WTC11 (cell line): ENCODE results near the gene MALAT1.

Source experiments
- CTCF ChIP-seq: fragments of 200-600 bp; IDR thresholded peaks from 2 replicates; pipeline ENCODE4 v1.8.0; 2022; ENCODE audit warnings: antibody characterized with exemption
- FOXJ3 ChIP-seq: sonication (generic); formaldehyde crosslinking; IDR thresholded peaks from 2 replicates; pipeline ENCODE4 v1.9.0; 2021; ENCODE audit warnings: missing genetic modification reagents, mild to moderate bottlenecking, borderline replicate concordance
- GRHL2 ChIP-seq: fragments of 250-450 bp; sonication (Bioruptor Pico); IDR thresholded peaks from 2 replicates; pipeline ENCODE4 v1.8.0; 2022; ENCODE audit warnings: mild to moderate bottlenecking, moderate library complexity; ENCODE audit not compliant: insufficient replicate concordance, severe bottlenecking
- GTF2I ChIP-seq: fragments of 250-450 bp; sonication (Bioruptor Pico); conservative IDR thresholded peaks from 2 replicates; pipeline ENCODE4 v1.4.0; 2021; ENCODE audit warnings: mild to moderate bottlenecking
- KAT7 ChIP-seq: sonication (generic); formaldehyde crosslinking; IDR thresholded peaks from 2 replicates; pipeline ENCODE4 v1.8.1; 2023; ENCODE audit warnings: missing genetic modification reagents, mild to moderate bottlenecking, borderline replicate concordance
- NFE2L1 ChIP-seq: sonication (generic); formaldehyde crosslinking; IDR thresholded peaks from 2 replicates; pipeline ENCODE4 v1.8.1; 2023; ENCODE audit warnings: missing genetic modification reagents
- SP1 ChIP-seq: sonication (generic); formaldehyde crosslinking; conservative IDR thresholded peaks from 2 replicates; pipeline ENCODE4 v1.8.1; 2022; ENCODE audit warnings: missing genetic modification reagents
- TEAD4 ChIP-seq: sonication (generic); formaldehyde crosslinking; IDR thresholded peaks from 2 replicates; pipeline ENCODE4 v1.8.0; 2022; ENCODE audit warnings: mild to moderate bottlenecking, missing genetic modification reagents
- TF ChIP-seq, protein P1 (sequence below): sonication (generic); formaldehyde crosslinking; IDR thresholded peaks from 2 replicates; pipeline ENCODE4 v1.8.1; 2023; ENCODE audit warnings: mild to moderate bottlenecking, missing genetic modification reagents, moderate library complexity
- TF ChIP-seq, protein P2 (sequence below): sonication (generic); formaldehyde crosslinking; IDR thresholded peaks from 2 replicates; pipeline ENCODE4 v1.8.1; 2022; ENCODE audit warnings: missing genetic modification reagents, borderline replicate concordance

DNA sequence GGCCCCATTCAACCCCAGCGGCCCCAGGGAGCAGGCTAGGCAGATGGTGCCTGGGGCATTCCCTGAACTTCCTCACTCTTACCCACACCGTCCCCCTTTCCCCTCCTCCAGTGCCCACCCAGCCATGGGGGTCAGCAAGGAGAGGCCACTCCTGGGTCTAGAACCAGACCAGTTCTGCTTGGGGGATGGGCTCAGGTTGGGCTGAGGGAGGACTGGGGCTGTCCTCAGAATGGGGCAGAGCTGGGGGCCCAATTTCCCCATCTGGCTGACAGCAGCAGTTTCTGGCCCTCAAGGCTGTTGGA is 38.4 kb downstream of the MALAT1 start:
- TF ChIP-seq CTCF = no peak
- no peak for TF ChIP-seq SP1
- no peak for TF ChIP-seq TEAD4
- no peak for TF ChIP-seq KAT7
- no peak for TF ChIP-seq FOXJ3 (CRISPR knock-in tag)
- TF ChIP-seq NFE2L1 (CRISPR knock-in tag) = no peak
- no peak for TF ChIP-seq GTF2I
- TF ChIP-seq, protein P1, sequence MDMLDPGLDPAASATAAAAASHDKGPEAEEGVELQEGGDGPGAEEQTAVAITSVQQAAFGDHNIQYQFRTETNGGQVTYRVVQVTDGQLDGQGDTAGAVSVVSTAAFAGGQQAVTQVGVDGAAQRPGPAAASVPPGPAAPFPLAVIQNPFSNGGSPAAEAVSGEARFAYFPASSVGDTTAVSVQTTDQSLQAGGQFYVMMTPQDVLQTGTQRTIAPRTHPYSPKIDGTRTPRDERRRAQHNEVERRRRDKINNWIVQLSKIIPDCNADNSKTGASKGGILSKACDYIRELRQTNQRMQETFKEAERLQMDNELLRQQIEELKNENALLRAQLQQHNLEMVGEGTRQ (CRISPR knock-in tag) = no peak
- TF ChIP-seq, protein P2, sequence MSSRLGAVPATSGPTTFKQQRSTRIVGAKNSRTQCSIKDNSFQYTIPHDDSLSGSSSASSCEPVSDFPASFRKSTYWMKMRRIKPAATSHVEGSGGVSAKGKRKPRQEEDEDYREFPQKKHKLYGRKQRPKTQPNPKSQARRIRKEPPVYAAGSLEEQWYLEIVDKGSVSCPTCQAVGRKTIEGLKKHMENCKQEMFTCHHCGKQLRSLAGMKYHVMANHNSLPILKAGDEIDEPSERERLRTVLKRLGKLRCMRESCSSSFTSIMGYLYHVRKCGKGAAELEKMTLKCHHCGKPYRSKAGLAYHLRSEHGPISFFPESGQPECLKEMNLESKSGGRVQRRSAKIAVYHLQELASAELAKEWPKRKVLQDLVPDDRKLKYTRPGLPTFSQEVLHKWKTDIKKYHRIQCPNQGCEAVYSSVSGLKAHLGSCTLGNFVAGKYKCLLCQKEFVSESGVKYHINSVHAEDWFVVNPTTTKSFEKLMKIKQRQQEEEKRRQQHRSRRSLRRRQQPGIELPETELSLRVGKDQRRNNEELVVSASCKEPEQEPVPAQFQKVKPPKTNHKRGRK (CRISPR knock-in tag) = no peak
- no peak for TF ChIP-seq GRHL2
